HFFc6 (cell line): Measurements from ENCODE around the gene DLG5. TPM values are rescaled to one million over a fixed set of nuclear protein-coding genes. Genes with fewer than 3 reads are reported as not detected.
A peak's percentile ranks its signal among the peaks of the same experiment; 100 is the strongest.

Experiments used
- DNase-seq: peaks from one replicate; pipeline ENCODE4 v3.0.0-alpha.2; 2018
- H3K27ac Mint-ChIP-seq: 2 replicates; pipeline ENCODE4 v1.8.0; 2020; ENCODE audit warnings: mild to moderate bottlenecking, mixed read lengths
- H3K27me3 Mint-ChIP-seq: 2 replicates; pipeline ENCODE4 v1.8.0; 2021; ENCODE audit warnings: mild to moderate bottlenecking, moderate library complexity, mixed read lengths; ENCODE audit not compliant: insufficient read depth
- H3K36me3 Mint-ChIP-seq: 2 replicates; pipeline ENCODE4 v1.8.0; 2021; ENCODE audit warnings: low read depth, mixed read lengths
- H3K4me1 Mint-ChIP-seq: 2 replicates; pipeline ENCODE4 v1.8.0; 2020; ENCODE audit warnings: low read depth, mixed read lengths
- H3K4me3 Mint-ChIP-seq: 2 replicates; pipeline ENCODE4 v1.8.0; 2020; ENCODE audit warnings: mild to moderate bottlenecking, moderate library complexity, mixed read lengths
- H3K9me3 Mint-ChIP-seq: 2 replicates; pipeline ENCODE4 v1.8.0; 2020; ENCODE audit warnings: mild to moderate bottlenecking, mixed read lengths
- total RNA-seq, 6 experiments: library from RNA; stranded (reverse); fragmentation: NEBNext Ultra II Directional; extraction: Animal tissue kit (Norgen Biotek cat#: 25700); gene quantifications; 2 replicates in 1 of 6; 3 replicates in 5 of 6; pipeline ENCODE4 v1.2.3, GENCODE V29; 2021
- TF ChIP-seq, protein P1 (sequence below): fragments of 200-600 bp; sonication (generic); IDR thresholded peaks from 2 replicates; pipeline ENCODE4 v1.5.0; 2021; ENCODE audit warnings: antibody characterized with exemption, mild to moderate bottlenecking

DLG5 gene
- total RNA-seq, 6 experiments from 2014 or later, result 48.2 to 52.9 (median 49.7) TPM

GRCh38 chr10:77742172-77742571 lies 184.4 kb downstream of the DLG5 start:
- Mint-ChIP-seq H3K27me3 (peaks cover 5% of the 10 kb centered on the region), H3K4me3 (no peak overlapping the region), H3K36me3 (peaks cover 28% of the 10 kb centered on the region), H3K4me1 (peaks cover 64% of the 10 kb centered on the region), H3K9me3 (peaks cover 16% of the 10 kb centered on the region), H3K27ac (peak overlapping the region; percentile 58; the same call in 1 of the 2 replicates)
- TF ChIP-seq, protein P1, sequence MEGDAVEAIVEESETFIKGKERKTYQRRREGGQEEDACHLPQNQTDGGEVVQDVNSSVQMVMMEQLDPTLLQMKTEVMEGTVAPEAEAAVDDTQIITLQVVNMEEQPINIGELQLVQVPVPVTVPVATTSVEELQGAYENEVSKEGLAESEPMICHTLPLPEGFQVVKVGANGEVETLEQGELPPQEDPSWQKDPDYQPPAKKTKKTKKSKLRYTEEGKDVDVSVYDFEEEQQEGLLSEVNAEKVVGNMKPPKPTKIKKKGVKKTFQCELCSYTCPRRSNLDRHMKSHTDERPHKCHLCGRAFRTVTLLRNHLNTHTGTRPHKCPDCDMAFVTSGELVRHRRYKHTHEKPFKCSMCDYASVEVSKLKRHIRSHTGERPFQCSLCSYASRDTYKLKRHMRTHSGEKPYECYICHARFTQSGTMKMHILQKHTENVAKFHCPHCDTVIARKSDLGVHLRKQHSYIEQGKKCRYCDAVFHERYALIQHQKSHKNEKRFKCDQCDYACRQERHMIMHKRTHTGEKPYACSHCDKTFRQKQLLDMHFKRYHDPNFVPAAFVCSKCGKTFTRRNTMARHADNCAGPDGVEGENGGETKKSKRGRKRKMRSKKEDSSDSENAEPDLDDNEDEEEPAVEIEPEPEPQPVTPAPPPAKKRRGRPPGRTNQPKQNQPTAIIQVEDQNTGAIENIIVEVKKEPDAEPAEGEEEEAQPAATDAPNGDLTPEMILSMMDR, result no peak
- DNase-seq, result no peak

DNA sequence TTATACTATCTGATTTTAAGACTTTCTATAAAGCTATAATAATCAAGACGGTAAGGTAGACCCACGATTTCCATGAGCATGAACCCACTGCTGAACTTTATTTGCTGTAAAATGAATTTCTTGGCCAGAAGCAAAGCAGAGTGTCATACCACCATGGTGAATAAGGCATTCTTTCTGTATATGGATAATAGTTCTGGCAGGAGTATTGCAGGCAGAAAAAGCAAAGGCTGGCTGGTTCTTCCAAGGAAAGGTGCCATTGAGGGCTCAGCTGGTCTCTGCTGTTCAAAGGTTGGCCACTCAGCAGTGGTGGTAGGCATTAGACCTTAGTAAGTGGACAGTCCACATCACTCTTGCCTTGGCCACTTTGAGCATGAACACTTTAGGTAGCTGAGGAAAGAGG lies 184.8 kb downstream of the DLG5 start:
- DNase-seq, result peak; percentile 55
- H3K27me3 Mint-ChIP-seq, result peaks cover 8% of the 10 kb centered on the region
- H3K9me3 Mint-ChIP-seq, result peaks cover 20% of the 10 kb centered on the region
- no peak overlapping the region for H3K4me3 Mint-ChIP-seq
- H3K36me3 Mint-ChIP-seq, result peaks cover 31% of the 10 kb centered on the region
- peak overlapping the region; percentile 58; the same call in 1 of the 2 replicates for H3K27ac Mint-ChIP-seq
- TF ChIP-seq, protein P1, result no peak
- H3K4me1 Mint-ChIP-seq, result peaks cover 64% of the 10 kb centered on the region

Other genes starting within 250 kb of the DLG5 start
- 10 to 100 TPM; 18.0 to 21.0 (median 19.8) TPM for gene POLR3A, start 102.8 kb upstream of the DLG5 start, total RNA-seq
- gene RPS24, start 107.1 kb upstream of the DLG5 start, total RNA-seq, result 1,000 to 10,000 TPM; 1,111 to 1,416 (median 1,288) TPM